GM08714 (cell line): ENCODE results near the gene PHKA1.
"Not testable (repeated sequence)": the region's sequence is repeated elsewhere in the genome, so short reads cannot be mapped to it uniquely, and the experiment has no call there.

Experiments used
- H3K4me3 ChIP-seq: fragments of 200-500 bp; sonication (Bioruptor generic); 2 replicates; pipeline ENCODE4 v1.5.1; 2014; ENCODE audit warnings: mild to moderate bottlenecking, low read length, inconsistent platforms
- ZNF274 ChIP-seq: IDR thresholded peaks from 2 replicates; pipeline ENCODE4 v1.6.1; 2012; ENCODE audit warnings: mild to moderate bottlenecking, low read depth, low read length

Gene PHKA1

DNA sequence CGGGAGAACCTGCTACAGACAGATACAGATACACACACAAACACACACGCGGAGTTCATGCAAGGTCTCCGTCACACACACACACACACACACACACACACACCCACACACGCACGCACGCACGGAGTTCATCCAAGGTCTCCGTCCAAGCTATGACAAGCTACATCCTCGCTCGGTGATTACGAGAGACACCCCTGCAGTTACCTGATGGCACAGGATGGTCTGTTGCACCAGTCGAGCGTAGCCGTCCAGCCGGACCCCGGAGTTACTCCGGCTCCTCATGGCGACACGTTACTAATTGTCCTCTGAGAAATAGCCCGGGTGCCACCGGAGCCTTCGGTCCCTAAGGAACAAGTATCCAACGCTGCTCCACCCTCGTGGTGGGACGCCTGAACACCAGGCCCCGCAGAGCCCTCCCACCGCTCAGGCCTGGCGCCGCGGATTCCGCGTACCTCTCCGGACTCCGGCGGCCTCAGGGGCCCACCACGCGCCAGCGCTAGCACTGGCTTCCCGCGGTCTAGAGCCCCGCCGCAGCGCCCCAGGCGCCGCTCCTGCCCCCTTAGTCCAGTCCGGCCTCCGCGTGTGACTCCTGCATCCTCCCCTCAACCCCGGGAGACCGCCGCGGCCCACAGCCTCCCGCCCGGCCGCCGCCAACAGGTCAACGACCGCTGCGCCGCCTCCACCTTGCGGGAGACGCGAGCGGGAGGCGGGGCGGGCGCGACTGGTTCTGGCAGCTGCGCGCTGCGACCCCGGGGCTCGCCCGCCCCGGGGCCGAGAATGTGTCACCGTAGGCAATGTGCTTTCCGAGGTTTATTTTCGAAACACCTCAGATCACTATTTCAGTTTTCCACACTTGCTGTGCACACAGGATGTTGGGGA is at the start of gene PHKA1:
Gene PHKA1, minus strand, starts transcription at position 708 of the 879 bp plus-strand sequence. Its CDS starts 426 bp downstream, at position 282.
- H3K4me3 ChIP-seq: peak within 1 kb of the TSS; percentile 42

DNA sequence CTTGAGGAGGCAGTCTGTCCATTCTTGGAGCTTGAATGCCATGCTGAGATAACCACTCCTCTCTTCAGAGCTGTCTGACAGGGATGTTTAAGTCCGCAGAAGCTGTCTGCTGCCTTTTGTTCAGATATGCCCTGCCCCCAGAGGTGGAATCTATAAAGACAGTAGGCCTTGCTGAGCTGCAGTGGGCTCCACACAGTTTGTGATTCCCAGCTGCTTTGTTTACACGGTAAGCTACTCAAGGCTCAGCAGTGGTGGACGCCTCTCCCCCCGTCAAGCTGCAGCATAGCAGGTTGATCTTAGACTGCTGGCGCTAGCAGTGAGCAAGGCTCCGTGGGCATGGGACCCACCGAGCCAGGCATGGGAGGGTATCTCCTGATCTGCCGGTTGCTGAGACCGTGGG is 46.3 kb upstream of the PHKA1 start:
- not testable (repeated sequence) for H3K4me3 ChIP-seq

DNA sequence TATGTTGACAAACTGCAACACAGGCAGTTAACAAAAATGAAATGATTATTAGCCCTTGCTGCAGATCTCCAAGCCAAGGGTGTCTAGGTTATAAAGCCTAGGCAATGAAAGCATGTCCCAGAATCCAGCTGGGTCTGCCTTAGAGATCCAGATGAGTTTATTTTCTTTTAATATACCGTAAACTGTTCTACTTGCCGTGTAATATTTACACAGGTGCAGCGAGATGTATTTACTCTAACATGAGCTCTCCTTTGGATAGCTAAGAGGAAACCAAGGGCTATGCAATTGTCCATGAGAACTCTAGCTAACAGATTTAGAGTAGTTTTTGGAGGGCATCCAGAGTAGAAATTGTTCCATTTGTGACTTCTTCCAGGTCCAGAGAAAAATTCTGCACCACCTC is 34.4 kb upstream of the PHKA1 start:
- not testable (repeated sequence) for H3K4me3 ChIP-seq

DNA sequence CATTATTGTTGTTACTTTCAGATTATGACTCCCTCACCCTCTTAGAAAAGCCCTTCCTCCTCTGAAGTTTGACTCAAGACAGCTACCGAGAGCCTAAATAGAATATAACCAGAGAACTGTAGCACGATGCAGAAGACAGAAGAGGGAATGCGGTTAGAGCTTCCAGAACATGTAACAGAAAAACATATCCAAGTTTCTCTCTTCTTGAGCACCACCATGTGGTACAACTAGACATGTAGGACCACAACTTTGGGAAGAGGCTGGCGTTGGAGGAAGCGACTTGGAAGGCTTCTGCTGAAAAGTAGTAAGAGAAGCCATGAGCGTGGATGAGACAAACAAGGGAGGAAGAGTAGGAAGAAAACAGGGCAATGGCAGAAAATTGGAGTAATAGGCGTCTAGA is 31.4 kb upstream of the PHKA1 start:
- not testable (repeated sequence) for H3K4me3 ChIP-seq

DNA sequence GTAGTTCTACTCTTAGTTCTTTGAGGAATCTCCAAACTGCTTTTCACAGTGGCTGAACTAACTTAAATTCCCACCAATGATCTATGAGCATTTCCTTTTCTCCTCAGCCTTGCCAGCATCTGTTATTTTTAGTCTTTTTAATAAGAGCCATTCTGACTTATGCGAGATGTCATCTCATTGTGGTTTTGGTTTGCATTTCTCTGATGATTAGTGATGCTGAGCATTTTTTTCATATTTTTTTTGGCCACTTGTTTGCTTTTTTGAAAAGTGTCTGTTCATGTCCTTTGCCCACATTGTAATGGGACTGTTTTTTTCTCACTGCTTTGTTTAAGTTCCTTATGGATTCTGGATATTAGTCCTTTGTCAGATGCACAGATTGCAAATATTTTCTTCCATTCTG is 21.5 kb upstream of the PHKA1 start:
- no peak overlapping the region for H3K4me3 ChIP-seq
- TF ChIP-seq ZNF274: no peak

DNA sequence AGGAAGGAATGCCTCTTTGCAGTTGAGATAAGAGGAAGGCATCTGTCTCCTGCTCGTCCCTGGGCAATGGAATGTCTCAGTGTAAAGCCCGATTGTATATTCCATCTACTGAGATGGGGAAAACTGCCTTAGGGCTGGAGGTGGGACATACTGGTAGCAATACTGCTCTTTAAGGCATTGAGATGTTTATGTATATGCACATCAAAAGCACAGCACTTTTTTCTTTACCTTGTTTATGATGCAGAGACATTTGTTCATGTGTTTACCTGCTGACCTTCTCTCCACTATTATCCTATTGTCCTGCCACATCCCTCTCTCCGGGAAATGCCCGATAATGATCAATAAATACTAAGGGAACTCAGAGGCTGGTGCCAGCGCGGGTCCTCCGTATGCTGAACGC is 19.5 kb upstream of the PHKA1 start:
- H3K4me3 ChIP-seq: not testable (repeated sequence)

DNA sequence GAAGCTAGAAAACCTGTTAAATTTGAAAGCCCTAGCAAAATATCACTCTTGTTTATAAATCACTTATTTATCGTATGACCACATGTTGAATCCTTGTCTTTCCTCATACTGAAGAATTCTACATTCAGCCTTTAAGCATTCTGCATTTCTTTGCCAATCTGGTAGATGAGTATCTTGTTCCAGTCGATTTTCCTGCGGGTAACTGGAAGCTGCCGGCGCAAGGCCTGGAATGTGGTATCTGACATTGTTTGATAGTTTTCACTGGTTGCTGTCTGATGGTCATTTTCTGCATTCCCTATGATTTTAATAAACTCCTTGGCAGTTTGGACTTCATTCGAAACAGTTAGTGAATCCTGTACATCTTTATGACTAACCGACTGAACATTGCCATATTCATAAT is 13.7 kb upstream of the PHKA1 start:
- no peak for TF ChIP-seq ZNF274

DNA sequence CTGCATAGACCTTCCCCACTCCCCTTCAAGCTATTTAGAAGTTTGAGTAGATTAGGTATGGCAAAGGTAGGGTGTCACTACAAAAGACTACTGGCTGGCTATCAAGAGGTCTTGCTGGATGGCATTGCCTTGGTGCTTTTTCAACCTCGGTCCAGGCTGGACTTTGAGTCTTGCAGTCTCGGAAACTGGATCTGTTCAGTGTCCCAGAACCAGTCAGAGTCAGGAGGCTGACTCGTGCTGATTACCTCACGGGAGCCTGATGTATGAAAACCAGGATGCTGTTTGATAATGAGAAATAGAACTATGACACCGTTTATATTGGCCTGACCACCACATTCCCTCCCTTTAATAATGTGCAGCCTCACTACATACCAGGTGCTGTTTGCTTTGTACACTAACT is 2.7 kb upstream of the PHKA1 start:
- no peak for TF ChIP-seq ZNF274
- no peak overlapping the region for H3K4me3 ChIP-seq

More for the DNA sequence above, 13.7 kb upstream of the PHKA1 start:
- H3K4me3 ChIP-seq: no peak overlapping the region

DNA sequence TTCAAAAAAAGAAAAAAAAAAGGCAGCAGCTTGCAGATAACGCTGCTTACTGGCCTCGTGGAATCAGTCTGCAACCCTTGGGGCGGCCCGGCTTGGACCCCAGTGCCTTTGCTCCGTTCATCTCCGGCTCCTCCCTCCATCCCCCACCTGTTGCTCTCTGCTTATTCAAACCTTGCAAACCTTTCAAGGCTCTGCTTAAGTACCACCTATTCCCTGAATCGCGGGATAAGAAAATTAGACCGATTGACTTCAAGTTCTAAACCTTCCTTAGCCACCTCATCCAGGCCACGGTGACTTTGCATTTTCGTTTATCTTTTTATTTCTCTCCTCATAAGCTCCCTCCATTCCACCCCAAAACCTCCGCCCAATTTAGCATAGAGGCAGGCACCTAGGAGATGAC is 1.4 kb upstream of the PHKA1 start:
- H3K4me3 ChIP-seq: no peak overlapping the region
- TF ChIP-seq ZNF274: no peak

DNA sequence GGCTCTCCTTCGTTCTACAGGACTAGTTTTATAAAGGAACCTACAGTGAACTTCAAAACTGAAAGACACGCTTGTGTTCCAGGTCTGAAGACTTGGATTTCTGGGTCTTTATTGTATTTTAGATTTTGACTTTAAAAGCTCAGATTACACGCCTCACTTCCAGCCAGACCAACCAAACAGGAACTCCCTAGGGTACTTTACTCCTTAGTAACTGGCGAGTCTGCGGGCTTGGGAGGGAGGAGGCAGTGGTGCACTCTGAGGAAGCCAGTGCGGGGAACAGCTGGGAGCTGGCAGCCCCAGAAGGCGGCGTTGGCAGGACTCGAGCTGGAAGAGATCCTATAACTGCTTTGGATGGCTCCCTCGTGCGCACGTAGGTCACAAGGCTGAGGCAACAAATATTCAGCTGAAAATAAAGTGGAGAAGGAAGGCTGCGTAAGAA is 391 bp upstream of the PHKA1 start:
- TF ChIP-seq ZNF274: no peak
- H3K4me3 ChIP-seq: peak overlapping the region; percentile 17; the same call in 1 of the 2 replicates

DNA sequence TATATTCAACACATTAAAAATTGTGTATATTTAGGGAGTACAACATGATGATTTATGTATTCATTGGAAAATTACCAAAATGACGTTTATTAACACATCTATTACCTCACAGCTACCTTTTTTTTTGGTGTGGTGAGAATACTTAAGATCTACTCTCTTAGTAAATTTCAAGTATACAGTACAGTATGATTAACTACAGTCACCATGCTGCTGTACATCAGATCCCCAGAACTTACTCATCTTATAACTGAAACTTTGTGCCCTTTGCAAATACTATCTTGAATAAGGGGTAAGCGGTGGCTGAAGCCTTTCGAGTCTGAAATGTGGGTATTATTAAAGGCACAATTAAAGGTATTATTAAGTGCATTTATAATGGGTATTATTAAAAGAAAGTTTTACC is 976 bp downstream of the PHKA1 start:
- no peak for TF ChIP-seq ZNF274
- no peak overlapping the region; the same call in 1 of the 2 replicates for H3K4me3 ChIP-seq

DNA sequence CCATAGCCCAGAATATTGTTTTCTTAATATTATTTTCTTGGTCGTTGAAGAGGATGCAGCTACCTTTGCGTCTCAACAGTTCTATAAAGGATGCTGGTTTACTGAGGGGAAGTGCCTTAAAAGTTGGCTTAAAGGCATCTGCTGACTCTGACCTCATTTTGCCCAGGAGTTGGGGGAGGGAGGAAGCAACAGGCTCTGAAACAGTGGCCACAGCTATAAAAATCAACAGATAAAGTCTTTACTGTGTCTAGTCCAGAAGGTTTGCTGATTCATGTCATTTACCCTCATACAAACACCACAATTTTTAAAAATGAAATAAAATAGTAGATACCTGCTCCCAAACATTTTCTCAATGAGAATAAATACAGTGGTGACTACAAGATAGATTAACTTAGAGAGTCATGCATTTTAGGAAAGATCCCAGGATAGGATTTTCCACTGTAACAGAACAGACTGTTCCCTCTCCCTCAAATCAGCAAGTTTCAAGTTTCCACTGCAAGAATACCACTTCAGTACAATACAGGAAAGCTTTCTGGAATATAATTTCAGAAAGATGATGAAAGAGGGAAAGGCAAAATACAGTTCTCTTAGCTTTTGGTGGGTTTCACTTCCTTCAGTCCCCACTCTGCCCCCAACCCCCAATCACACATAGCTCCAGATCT is 1.9 kb downstream of the PHKA1 start:
- no peak overlapping the region for H3K4me3 ChIP-seq
- TF ChIP-seq ZNF274: no peak

DNA sequence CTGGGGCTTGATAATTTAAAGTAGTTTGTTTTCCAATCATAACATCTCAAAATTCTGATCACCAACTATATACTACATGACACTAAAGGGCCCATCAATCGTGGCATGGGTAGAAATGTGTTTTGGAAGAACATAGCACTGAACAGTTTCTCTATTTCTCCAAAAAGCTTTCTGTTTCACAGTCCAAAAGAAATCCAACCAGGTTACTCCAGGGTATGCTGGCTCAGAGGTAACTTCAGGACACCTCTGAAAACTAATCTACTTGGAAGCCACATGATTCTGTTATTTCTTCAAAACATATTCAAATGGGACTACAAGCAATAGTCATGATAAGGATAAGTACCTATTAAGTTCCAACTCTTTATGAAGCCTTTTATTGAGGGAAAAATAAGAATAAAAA is 8.3 kb downstream of the PHKA1 start:
- no peak overlapping the region for H3K4me3 ChIP-seq
- no peak for TF ChIP-seq ZNF274

DNA sequence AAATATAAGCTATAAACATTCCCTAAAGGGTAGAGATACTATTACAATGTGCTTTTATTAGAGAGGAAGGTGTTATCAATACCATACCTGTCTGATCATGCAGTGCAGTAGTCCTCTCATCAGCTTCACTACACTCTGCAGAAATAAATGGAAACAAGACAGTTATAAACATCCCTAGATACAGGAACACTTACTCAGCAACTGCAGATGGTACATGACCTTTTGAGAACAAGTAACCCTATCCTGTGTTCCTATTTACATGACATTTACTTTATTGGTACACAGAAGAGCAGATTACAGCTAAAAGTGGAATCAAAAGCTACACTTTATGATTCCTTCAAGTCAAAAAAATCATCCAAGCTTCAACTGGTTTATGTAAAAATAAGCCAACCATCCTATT is 9.0 kb downstream of the PHKA1 start:
- no peak for TF ChIP-seq ZNF274

DNA sequence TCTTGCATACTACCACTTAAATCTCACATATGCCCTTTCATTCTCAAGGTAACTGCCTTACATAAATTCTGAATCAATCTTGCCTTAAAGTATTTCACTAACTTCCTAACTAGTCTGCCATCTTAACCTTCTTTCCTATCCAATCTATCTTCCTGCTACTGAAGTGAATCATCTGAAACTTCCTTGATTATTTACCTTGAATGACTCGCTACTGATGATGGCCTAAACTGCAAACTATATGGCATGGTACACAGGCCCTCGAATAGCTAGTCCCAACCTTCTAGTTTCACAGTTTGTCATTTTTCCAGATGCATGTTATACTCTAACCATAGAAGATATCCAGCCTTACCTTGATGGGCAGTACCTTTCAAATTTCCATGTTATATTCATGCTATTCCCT is 19.9 kb downstream of the PHKA1 start:
- no peak overlapping the region for H3K4me3 ChIP-seq
- TF ChIP-seq ZNF274: no peak

More for the DNA sequence above, 9.0 kb downstream of the PHKA1 start:
- no peak overlapping the region for H3K4me3 ChIP-seq

DNA sequence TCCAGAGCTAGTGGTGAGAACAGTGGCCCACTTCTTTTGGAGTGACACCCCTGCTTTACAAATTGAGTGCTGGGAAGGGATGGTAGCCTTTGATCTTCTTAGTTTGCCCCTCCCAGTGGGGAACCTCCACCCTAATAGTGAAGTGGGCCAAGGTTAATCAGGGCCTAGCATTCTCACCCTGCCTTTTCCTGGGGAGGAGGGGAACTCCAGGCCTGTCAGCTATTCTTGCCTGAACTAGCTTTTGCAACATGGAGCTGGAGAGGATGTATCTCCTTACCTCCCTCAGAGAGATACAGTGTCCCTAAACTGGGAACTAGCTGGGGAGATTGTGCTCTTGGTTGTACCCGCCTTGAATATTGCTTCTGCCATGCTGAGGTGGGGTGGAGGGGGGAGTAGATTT is 20.6 kb downstream of the PHKA1 start:
- no peak overlapping the region for H3K4me3 ChIP-seq
- no peak for TF ChIP-seq ZNF274
